ENCODE data around the gene MCAT.

The MCAT gene

GRCh38 chr22:43135565-43135964, 7.6 kb downstream of the MCAT start:
- no peaks in the 10 kb centered on the region for H4K20me1 ChIP-seq (ENCODE audit: insufficient read depth, low read length)
- no peak overlapping the region for H3K4me3 ChIP-seq (ENCODE audit: low read length)
- TF ChIP-seq EZH2phosphoT487 (IDR thresholded peaks at IDR 0.05; ENCODE audit: low read length): no peak
- no peak for TF ChIP-seq CTCF (IDR thresholded peaks at IDR 0.05; ENCODE audit: low read length)
- no peak for TF ChIP-seq EZH2 (optimal IDR thresholded peaks at IDR 0.05; ENCODE audit: low read depth, low read length)
- no peak overlapping the region for H3K4me2 ChIP-seq (ENCODE audit: low read depth, low read length)
- no peak overlapping the region for H2AFZ ChIP-seq (ENCODE audit: low read length)
- H3K27ac ChIP-seq (ENCODE audit: low read length): no peak overlapping the region
- H3F3A ChIP-seq (ENCODE audit: insufficient read depth, low read length): no peaks in the 10 kb centered on the region
- no peaks in the 10 kb centered on the region for H3K9me2 ChIP-seq (replicated peaks; ENCODE audit: insufficient read depth, low read length)
- H3K27me3 ChIP-seq (replicated peaks; ENCODE audit: insufficient read depth, low read length): no peaks in the 10 kb centered on the region
- no peak overlapping the region for H3K9ac ChIP-seq (ENCODE audit: low read length)
- no peak for DNase-seq
- no peaks in the 10 kb centered on the region for H3K4me1 ChIP-seq (ENCODE audit: low read length)
- peaks cover 5% of the 10 kb centered on the region; the same call in 1 of the 2 replicates for H3K36me3 ChIP-seq (replicated peaks; ENCODE audit: insufficient read depth, low read length)
- H3K9me3 ChIP-seq (replicated peaks; ENCODE audit: insufficient read depth, low read length): no peaks in the 10 kb centered on the region
- H3K79me2 ChIP-seq (ENCODE audit: low read length): peaks cover 9% of the 10 kb centered on the region

GRCh38 chr22:43134553-43134952, 8.6 kb downstream of the MCAT start:
- Histone ChIP-seq H4K20me1 (ENCODE audit: insufficient read depth, low read length) (no peaks in the 10 kb centered on the region), H3K27ac (ENCODE audit: low read length) (no peak overlapping the region), H3K36me3 (replicated peaks; ENCODE audit: insufficient read depth, low read length) (no peaks in the 10 kb centered on the region), H3K79me2 (ENCODE audit: low read length) (no peaks in the 10 kb centered on the region; the same call in 1 of the 2 replicates), H3K9me3 (replicated peaks; ENCODE audit: insufficient read depth, low read length) (no peaks in the 10 kb centered on the region), H2AFZ (ENCODE audit: low read length) (no peak overlapping the region), H3K4me3 (ENCODE audit: low read length) (no peak overlapping the region), H3K4me2 (ENCODE audit: low read depth, low read length) (no peak overlapping the region), H3K4me1 (ENCODE audit: low read length) (peaks cover 6% of the 10 kb centered on the region), H3K9me2 (replicated peaks; ENCODE audit: insufficient read depth, low read length) (no peaks in the 10 kb centered on the region), H3F3A (ENCODE audit: insufficient read depth, low read length) (peaks cover 3% of the 10 kb centered on the region; the same call in 1 of the 2 replicates), H3K9ac (ENCODE audit: low read length) (no peak overlapping the region), H3K27me3 (replicated peaks; ENCODE audit: insufficient read depth, low read length) (no peaks in the 10 kb centered on the region)
- no peak for TF ChIP-seq EZH2 (optimal IDR thresholded peaks at IDR 0.05; ENCODE audit: low read depth, low read length)
- no peak for TF ChIP-seq EZH2phosphoT487 (IDR thresholded peaks at IDR 0.05; ENCODE audit: low read length)
- TF ChIP-seq CTCF (IDR thresholded peaks at IDR 0.05; ENCODE audit: low read length): no peak
- no peak for DNase-seq

GRCh38 chr22:43133401-43133800, 9.8 kb downstream of the MCAT start:
- Histone ChIP-seq H3F3A (ENCODE audit: insufficient read depth, low read length) (peaks cover 7% of the 10 kb centered on the region; the same call in 1 of the 2 replicates), H3K9me3 (replicated peaks; ENCODE audit: insufficient read depth, low read length) (no peaks in the 10 kb centered on the region), H3K9ac (ENCODE audit: low read length) (no peak overlapping the region), H3K79me2 (ENCODE audit: low read length) (no peaks in the 10 kb centered on the region), H3K27me3 (replicated peaks; ENCODE audit: insufficient read depth, low read length) (no peaks in the 10 kb centered on the region), H4K20me1 (ENCODE audit: insufficient read depth, low read length) (no peaks in the 10 kb centered on the region), H3K4me1 (ENCODE audit: low read length) (peaks cover 17% of the 10 kb centered on the region), H3K4me2 (ENCODE audit: low read depth, low read length) (no peak overlapping the region), H3K4me3 (ENCODE audit: low read length) (no peak overlapping the region), H3K36me3 (replicated peaks; ENCODE audit: insufficient read depth, low read length) (no peaks in the 10 kb centered on the region), H2AFZ (ENCODE audit: low read length) (no peak overlapping the region), H3K9me2 (replicated peaks; ENCODE audit: insufficient read depth, low read length) (no peaks in the 10 kb centered on the region), H3K27ac (ENCODE audit: low read length) (no peak overlapping the region)
- TF ChIP-seq EZH2 (optimal IDR thresholded peaks at IDR 0.05; ENCODE audit: low read depth, low read length) (no peak), CTCF (IDR thresholded peaks at IDR 0.05; ENCODE audit: low read length) (no peak), EZH2phosphoT487 (IDR thresholded peaks at IDR 0.05; ENCODE audit: low read length) (no peak)
- no peak for DNase-seq

All from MM.1S (cell line).